Thyroid gland (tissue), 4 donors: ENCODE data around the gene E2F4.

Experiments
- CTCF ChIP-seq, 6 experiments: fragments of 200-600 bp in 3 of 6; fragments of 450-650 bp in 3 of 6; sonication (generic) in 3 of 6; IDR thresholded peaks; one replicate each; pipeline ENCODE4 v1.5.1; 2016 to 2019; ENCODE audit warnings: antibody characterized with exemption in 6 of 6, mild to moderate bottlenecking in 2 of 6, inconsistent platforms in 1 of 6, moderate library complexity in 1 of 6
- POLR2A ChIP-seq, 2 donors: fragments of 450-650 bp; IDR thresholded peaks; one replicate each; pipeline ENCODE4 v1.6.1; 2017; ENCODE audit warnings: antibody characterized with exemption in 2 of 2, mild to moderate bottlenecking in 2 of 2, moderate library complexity in 1 of 2

- TF ChIP-seq CTCF (IDR thresholded peaks at IDR 0.05) (peak in 3 of 6 experiments; percentile 18 to 45 (median 27)), POLR2A (IDR thresholded peaks at IDR 0.05) (peak in 1 of 2 donors; percentile 32)
Measured at GRCh38 chr16:67246081-67246755, 54.3 kb downstream of the E2F4 start.
